ENCODE results near the gene EPB41L5. TPM values are rescaled to one million over a fixed set of nuclear protein-coding genes. Genes with fewer than 3 reads are reported as not detected.
A peak's percentile ranks its signal among the peaks of the same experiment; 100 is the strongest.
"Not testable (repeated sequence)": the region's sequence is repeated elsewhere in the genome, so short reads cannot be mapped to it uniquely, and the experiment has no call there.

The EPB41L5 gene
- total RNA-seq, 1 donor from 2014 or later: 13.2 TPM

DNA sequence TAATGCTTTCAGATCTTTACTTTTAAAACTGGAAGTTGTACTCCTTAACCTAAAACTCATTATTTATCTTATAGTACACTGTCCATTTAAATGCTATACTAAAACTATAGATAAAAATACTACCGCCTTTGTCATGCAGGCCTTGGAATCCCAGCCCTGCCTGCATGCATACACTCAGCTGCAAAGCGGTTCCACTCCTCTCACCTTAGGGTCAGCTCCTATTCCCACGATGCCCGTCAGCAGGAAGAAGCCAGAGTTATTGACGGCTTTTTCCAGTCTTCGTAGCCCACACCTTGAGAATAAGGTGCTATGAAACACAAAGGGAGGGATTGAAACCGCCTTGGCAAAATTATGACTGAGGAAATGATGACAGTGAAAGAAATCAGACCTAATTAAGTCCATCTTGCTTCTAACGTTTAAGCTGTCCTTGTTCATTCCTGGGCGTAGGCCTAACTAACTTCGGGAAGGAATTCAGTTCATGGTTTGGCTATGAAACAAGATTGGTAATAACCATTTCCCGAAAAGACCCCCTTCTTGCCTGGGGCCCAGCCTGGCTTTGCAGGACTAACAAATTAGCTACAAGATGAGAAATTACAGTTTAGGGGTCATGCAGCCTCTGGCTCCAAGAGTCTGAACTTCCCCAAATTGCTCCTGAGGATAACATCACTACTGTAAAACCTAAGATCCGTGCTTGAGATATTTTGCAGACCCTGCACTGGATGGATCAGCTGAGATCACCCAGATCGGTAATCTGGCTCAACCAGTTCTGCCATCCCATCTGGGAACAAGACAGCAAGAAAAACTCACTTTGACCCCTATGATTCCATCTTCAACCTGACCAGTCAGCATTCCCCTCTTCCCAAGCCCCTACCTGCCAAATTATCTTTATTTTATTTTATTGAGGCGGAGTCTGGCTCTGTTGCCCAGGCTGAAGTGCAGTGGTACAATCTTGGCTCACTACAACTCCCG is 17.1 kb downstream of the EPB41L5 start:
- DNase-seq (ENCODE audit: low read depth in 2 of 2): no peak

DNA sequence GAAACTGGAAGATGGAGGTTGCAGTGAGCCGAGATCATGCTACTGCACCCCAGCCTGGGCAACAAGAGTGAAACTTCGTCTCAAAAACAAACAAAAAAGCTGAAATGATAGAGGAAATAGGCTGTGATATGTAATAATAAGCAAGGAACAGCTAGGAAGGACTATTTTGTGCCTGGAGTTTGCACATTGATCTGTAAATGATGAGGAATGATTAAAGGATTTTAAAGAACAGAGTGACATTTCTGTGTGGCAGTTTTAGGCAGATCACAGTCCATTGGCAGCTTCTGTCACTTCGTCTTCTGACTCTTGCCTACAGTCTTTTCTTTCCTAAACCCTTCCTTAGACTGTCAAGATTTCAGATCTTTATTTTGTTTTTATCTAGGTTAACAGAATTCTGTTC is 19.4 kb downstream of the EPB41L5 start:
- DNase-seq (ENCODE audit: low read depth in 2 of 2): no peak

DNA sequence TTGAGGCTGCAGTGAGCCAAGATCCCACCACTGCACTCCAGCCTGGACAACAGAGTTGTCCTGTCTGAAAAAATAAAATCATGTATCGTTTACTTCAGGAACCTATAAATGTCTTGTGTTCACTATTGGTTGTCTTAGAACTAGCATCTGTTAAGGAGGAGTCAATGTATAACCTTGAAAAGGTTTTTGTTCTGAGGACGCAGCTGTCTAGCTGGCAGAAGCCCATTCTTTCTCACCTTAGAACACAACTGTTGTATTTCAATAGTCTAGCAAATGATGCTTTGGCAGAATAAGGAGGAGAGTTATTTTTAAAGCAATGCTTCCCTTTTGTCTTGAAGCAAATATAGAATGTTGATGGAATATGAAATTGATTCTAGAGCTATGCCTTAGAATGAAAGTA is 21.1 kb downstream of the EPB41L5 start:
- DNase-seq (ENCODE audit: low read depth in 2 of 2): no peak

DNA sequence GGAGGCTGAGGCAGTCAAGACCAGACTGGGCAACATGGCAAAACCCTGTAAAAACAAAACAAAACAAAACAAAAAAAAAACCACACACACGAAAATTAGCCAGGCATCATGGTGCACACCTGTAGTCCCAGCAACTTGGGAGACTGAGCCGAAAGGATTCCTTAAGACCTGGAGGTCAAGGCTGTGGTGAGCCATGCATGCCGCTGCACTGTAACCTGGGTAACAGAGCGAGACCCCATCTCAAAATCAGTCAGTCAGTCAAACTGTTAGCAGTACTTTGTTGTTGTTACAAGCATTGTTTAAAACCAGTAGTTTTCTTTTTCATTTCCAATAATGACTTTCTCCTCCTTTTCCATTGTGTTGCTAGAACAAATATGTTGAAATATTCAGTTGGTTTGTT is 21.7 kb downstream of the EPB41L5 start:
- no peak for DNase-seq (ENCODE audit: low read depth in 2 of 2)

DNA sequence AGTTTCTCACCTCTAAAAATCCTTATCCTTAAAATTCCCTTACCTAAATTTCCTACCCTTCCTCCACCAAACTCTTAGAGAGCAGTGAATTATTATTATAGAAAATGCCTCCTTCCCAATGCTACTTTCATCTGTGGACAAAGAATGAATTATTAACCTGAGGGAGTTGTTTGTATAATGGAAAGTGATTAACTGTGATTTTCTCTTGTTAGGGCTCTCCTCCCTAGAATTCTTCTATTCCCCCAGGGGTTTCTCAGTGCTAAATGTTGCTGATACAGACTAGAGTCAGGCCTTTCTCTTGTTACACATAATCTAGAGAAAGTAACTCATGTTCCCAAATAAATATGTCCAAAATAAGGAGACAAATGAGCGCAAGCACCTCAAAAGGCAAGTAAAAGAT is 23.3 kb downstream of the EPB41L5 start:
- DNase-seq (ENCODE audit: low read depth in 2 of 2): no peak

DNA sequence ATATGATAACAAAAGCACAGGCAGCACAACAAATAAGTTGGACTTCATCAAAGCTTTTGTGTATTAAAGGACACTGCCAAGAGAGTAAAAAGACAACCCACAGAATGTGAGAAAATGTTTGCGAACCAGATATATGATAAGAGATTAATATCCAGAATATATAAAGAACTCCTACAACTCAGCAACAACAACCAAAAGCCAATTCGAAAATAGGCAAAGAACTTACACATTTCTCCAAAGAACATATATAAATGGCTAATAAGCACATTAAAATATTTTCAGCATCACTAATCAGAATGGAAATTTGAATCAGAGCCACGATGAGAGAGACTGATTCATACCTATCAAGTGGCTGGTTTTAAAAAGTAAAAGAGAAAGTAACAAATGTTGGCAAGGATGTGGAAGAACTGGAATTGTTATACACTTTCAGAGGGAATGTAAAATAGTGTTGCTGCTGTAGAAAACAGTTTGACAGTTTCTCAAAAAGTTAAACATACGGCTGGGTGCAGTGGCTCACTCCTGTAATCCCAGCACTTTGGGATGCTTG is 25.2 kb downstream of the EPB41L5 start:
- DNase-seq (ENCODE audit: low read depth in 2 of 2): no peak

DNA sequence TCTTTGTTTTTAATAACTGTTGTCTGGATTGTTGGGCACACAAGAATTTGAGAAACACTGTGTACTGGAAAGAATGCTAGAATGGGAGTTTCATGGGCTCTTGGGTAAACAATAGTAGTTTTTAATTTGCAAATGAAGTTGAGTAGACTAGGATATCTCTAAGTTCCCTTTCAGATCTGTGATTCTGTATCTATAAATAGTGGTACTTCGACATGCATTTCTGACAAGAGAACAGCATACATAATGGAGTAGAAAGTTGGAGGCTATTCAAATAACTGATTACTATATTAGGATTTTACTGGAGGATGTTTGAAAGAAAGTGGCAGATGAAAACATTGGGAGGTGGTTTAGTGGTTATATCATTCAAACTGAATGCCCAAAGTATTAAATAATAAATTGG is 29.5 kb downstream of the EPB41L5 start:
- DNase-seq (ENCODE audit: low read depth in 2 of 2): no peak

DNA sequence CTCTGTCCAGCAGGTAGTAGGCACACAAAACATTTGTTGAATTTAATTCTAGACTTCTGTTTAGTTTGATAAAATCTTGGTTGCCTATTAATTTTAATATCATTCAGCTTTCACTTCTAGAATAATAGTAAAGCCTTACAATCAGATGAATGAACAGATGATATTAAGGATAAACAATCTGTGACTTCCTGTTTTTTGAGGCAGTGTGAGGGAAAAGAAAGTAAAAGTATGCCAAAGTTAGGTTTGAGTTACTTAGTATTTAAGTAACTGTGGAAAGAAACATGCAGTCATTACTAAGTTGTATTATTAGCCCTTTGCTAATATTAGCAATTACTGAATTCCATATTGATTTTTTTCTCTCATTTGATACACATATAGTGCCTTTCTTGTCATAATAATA is 31.5 kb downstream of the EPB41L5 start:
- peak in 1 of 2 donors; percentile 17 for DNase-seq (ENCODE audit: low read depth in 2 of 2)

DNA sequence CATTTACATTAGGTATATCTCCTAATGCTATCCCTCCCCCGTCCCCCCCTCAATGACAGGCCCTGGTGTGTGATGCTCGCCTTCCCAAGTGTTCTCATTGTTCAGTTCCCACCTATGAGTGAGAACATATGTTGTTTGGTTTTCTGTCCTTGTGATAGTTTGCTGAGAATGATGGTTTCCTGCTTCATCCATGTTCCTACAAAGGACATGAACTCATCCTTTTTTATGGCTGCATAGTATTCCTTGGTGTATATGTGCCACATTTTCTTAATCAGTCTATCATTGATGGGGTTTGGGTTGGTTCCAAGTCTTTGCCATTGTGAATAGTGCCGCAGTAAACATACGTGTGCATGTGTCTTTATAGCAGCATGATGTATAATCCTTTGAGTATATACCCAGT is 32.9 kb downstream of the EPB41L5 start:
- not testable (repeated sequence) for DNase-seq (ENCODE audit: low read depth in 2 of 2)

DNA sequence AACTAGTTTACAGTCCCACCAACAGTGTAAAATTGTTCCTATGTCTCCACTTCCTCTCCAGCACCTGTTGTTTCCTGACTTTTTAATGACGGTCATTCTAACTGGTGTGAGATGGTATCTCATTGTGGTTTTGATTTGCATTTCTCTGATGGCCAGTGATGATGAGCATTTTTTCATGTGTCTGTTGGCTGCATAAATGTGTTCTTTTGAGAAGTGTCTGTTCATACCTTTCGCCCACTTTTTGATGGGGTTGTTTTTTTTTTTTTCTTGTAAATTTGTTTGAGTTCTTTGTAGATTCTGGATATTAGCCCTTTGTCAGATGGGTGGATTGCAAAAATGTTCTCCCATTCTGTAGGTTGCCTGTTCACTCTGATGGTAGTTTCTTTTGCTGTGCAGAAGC is 33.4 kb downstream of the EPB41L5 start:
- not testable (repeated sequence) for DNase-seq (ENCODE audit: low read depth in 2 of 2)

DNA sequence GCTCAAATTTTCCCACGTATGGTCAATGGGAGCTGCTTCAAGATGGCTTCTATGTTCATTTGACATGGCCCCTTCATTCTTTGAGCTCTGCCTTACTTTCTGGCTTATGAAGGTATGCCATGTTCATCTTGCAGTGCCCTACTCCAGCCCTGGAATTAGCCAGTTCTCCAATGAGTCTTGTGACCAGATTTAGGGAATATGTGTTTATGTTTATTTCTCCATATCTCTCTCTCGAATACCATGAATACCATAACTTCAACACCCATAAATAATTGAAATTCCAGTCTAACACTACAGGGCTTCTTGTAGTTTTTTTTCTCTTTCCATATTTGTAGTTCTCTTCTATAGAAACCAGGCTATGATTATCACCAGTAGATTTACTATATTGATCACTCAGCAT is 39.7 kb downstream of the EPB41L5 start:
- no peak for DNase-seq (ENCODE audit: low read depth in 2 of 2)

DNA sequence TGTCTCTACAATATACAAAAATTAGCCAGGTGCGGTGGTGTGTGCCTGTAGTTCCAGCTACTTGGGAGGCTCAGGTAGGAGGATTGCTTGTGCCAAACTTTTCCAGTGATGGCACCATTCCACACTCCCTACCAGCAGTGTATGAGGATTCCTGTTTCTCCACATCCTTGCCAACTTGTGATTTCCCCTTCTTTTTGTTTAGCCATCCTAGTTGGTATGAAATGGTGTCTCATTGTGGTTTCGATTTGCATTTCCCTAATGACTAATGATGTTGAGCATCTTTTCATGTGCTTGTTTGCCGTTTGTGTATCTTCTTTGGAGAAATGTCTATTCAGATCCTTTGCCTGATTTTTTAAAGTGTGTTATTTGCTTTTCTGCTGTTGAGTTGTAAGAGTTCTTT is 41.0 kb downstream of the EPB41L5 start:
- no peak for DNase-seq (ENCODE audit: low read depth in 2 of 2)

DNA sequence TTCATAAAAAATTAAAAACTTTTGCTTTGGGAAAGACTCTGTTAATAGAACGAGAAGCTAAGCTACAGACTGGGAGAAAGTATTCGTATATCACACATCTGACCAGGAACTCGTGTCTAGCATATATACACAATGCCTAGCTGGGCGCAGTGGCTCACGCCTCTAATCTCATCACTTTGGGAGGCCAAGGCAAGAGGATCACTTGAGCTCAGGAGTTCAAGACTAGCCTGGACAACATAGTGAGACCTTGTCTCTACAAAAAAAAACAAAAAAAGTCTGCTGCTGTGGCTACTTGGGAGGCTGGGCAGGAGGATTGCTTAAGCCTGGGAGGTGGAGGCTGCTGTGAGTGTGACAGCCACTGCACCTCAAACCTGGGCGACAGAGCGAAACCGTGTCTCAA is 46.6 kb downstream of the EPB41L5 start:
- no peak for DNase-seq (ENCODE audit: low read depth in 2 of 2)

DNA sequence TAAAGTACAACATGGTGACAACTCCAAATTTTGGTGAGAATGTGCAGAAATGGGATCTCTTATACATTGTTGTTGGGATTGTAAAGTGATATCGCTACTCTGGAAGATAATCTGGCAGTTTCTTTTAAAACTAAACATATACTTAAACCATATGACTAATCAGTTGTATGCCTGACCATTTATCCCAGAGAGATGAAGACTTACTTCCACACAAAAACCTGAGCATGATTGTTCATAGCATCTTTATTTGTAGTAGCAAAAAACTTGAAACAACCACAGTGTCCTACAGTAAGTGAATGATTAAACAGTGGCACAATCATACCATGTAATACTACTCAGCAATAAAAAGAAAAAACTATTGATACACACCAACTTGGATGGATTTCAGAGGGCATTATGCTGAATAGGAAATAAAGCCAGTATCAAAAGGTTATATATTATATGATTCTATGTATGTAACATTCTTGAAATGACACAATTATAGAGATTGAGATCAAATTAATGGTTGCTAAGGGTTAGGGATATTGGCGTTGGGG is 47.3 kb downstream of the EPB41L5 start:
- no peak for DNase-seq (ENCODE audit: low read depth in 2 of 2)

DNA sequence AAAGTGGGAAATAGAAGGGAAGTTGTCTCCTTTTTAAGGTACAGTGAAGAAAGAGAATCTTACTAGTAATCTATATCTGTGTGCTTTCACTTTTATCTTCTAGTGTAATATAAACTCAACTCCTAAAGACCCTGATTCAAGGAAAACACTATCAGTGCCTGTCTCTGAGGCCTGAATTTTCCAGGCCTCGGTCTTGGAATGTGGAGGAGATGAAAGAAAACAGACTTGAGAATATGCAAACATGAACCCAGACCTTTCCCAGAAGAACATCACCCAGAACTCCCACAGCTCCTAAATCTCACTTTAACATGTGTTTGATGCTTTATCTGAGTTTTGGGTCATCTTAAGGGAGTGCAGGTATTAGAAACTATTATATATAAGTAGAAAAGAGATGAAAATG is 51.8 kb downstream of the EPB41L5 start:
- no peak for DNase-seq (ENCODE audit: low read depth in 2 of 2)

DNA sequence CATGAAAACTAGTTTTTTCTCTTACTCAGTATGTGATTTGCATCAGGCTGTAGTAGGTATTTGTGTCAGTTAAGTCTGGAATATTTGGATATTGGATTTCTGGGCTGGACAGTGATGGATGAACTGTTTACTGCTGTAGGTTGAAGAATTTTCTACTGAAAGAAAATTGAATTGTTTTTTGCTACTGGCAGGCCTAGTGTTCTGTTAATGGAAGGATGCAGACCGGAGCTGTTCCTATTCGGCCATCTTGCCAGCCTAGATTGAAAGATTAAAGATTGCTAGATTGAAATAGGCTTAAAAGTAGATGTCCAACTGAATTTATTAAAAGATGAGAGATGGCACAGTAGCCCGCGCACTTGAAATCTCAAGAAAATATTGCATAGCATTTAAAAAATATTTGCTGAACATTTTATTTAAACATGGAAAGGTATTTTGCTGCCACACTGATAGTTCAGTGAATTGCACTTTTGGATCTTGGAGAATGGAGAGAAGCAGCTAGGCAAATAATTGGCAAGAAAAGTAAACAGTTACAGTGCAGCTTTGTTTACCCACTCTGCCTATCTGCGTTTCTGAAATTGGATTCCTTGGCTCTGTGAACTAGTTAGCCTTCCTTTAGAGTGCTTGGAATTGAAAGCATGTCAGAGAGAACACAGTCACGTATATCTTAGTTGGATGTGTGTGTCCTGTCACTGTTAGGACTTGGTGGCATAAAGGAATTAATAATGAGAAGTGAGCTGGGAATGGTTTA is 54.1 kb downstream of the EPB41L5 start:
- peak in 1 of 2 donors; percentile 5 for DNase-seq (ENCODE audit: low read depth in 2 of 2)

DNA sequence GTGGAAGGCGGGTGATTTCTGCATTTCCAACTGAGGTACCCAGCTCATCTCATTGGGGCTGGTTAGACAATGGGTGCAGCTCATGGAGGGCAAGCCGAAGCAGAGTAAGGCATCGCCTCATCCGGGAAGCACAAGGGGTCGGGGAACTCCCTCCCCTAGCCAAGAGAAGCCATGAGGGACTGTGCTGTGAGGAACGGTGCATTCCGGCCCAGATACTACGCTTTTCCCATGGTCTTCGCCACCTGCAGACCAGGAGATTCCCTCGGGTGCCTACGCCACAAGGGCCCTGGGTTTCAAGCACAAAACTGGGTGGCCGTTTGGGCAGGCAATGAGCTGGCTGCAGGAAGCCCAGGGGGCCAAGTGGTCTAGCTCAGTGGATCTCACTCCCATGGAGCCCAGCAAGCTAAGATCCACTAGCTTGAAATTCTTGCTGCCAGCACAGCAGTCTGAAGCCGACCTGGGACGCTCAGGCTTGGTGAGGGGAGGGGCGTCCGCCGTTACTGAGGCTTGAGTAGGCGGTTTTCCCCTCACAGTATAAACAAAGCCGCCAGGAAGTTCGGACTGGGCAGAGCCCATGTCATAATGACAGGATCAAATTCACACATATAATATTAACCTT is 55.3 kb downstream of the EPB41L5 start:
- not testable (repeated sequence) for DNase-seq (ENCODE audit: low read depth in 2 of 2)

DNA sequence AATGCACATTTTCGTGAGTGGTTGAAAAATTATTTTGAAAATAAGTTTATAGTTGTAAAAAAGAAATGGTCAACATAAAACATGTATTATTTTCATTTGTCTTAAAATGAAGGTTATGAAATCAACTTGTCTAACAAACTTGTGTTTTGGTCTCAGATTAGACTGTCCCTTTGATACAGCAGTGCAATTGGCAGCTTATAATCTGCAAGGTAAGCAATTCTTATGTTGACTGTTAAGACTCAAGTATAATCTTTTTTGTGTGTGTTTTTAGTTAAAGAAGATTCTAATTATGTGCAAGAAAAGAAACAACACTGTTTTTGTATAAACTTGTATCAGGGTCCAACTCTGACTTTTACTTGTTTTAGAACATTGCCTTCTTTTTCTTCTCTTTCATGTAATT is 62.7 kb downstream of the EPB41L5 start:
- DNase-seq (ENCODE audit: low read depth in 2 of 2): no peak

DNA sequence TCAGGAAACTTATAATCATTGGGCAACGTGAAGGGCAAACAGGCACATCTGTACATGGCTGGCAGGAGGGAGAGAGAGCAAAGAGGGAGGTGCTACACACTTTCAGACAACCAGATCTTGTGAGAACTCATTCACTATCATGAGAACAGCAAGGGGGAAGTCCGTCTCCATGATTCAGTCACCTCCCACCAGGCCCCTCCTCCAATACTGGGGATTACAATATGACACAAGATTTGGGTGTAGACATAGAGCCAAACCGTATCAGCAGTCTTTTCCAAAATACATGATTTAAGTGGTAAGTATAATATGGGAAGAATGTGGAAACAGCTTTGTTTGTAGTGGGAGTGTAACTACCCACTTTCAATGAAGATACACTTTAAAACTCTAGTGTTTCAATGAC is 65.0 kb downstream of the EPB41L5 start:
- no peak for DNase-seq (ENCODE audit: low read depth in 2 of 2)

DNA sequence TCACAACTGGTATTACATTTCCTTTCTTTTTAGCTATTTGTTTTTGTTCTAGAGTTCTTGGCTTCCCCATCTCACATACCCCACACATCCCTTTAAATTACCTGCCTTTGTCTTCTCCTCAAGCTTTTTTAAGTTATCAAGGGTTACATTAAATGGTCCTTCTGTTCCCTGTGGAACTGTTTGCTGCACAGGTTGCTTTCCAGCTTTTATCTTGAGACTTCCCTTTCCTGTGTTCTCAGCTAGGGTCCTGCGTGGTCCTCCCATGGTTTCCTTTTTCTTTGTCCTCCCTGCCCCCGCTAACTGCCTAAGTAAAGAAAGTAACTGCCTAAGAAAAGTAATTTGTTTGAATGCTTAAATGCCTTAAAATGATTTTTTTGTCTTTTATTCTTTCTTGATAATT is 66.8 kb downstream of the EPB41L5 start:
- DNase-seq (ENCODE audit: low read depth in 2 of 2): peak in 1 of 2 donors; percentile 6

DNA sequence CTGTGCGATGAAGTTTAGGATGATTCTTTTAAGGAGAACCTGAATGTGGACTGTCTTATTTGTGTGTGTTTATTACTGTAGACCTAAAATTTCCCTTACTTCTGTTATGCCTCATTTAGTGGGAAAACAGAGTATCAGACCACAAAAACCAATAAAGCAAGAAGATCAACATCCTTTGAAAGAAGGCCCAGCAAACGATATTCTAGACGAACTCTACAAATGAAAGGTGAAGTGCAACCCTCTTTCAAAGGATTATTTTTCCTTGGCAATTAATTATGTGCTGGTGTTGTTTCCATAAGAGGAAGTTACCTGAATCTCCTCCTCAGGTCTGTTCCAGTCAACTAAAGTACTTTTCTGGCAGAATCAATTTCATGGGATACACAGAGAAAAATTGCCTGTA is 78.6 kb downstream of the EPB41L5 start:
- no peak for DNase-seq (ENCODE audit: low read depth in 2 of 2)

DNA sequence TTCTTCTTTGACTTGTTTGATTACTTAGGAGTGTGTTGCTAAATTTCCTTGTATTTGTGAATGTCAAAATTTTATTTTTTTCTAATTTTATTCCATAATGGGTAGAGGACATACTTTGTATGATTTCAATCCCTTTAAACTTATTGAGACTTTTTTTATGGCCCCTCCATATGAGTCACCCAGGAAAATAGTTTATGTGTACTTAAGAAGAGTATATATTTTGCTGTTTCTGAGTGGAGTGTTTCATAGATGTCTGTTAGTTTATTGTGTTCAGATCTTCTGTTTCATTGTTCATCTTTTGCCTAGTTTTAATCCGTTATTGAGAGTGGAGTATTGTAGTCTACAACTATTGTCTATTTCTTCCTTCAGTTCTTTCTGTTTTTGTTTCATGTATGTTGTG is 81.9 kb downstream of the EPB41L5 start:
- no peak for DNase-seq (ENCODE audit: low read depth in 2 of 2)

All from dermis microvascular lymphatic vessel endothelial cell (primary cell).